ENCODE measurements around the gene SYCP1. TPM values are rescaled to one million over a fixed set of nuclear protein-coding genes. Genes with fewer than 3 reads are reported as not detected.
"Not testable (repeated sequence)": the region's sequence is repeated elsewhere in the genome, so short reads cannot be mapped to it uniquely, and the experiment has no call there.

The SYCP1 gene
- total RNA-seq = not detected

- H3K27me3 ChIP-seq = peaks cover 0 to 6% of the 10 kb centered on the region in 2 donors
- H3K4me3 ChIP-seq = no peak within 1 kb of the TSS
- no peaks in the 10 kb centered on the region for H3K9me3 ChIP-seq
- DNase-seq = no peak
- no peak for TF ChIP-seq CTCF (IDR thresholded peaks at IDR 0.05)
- no peak for TF ChIP-seq POLR2A (IDR thresholded peaks at IDR 0.05)
- no peak within 1 kb of the TSS for H3K27ac ChIP-seq
- H3K36me3 ChIP-seq = no peaks in the 10 kb centered on the region
- no peaks in the 10 kb centered on the region for H3K4me1 ChIP-seq
Measured at GRCh38 chr1:114854693-114855320, at the start of gene SYCP1. TSS of gene SYCP1 (plus strand) at chr1:114854863. CDS start at chr1:114855465, 602 bp downstream.

- Histone ChIP-seq H3K36me3 (no peaks in the 10 kb centered on the region), H3K4me1 (no peaks in the 10 kb centered on the region), H3K4me3 (no peak overlapping the region), H3K27me3 (no peaks in the 10 kb centered on the region), H3K9me3 (no peaks in the 10 kb centered on the region), H3K27ac (no peak overlapping the region)
- TF ChIP-seq CTCF (IDR thresholded peaks at IDR 0.05) (no peak), POLR2A (IDR thresholded peaks at IDR 0.05) (no peak)
- no peak for DNase-seq
Measured at GRCh38 chr1:114819869-114820268, 34.8 kb upstream of the SYCP1 start.

- Histone ChIP-seq H3K9me3 (no peaks in the 10 kb centered on the region), H3K27ac (no peak overlapping the region), H3K36me3 (no peaks in the 10 kb centered on the region), H3K27me3 (no peaks in the 10 kb centered on the region), H3K4me1 (no peaks in the 10 kb centered on the region), H3K4me3 (no peak overlapping the region)
- no peak for DNase-seq
- TF ChIP-seq CTCF (IDR thresholded peaks at IDR 0.05) (no peak), POLR2A (IDR thresholded peaks at IDR 0.05) (no peak)
Measured at GRCh38 chr1:114820392-114820791, 34.3 kb upstream of the SYCP1 start.

- no peak overlapping the region for H3K27ac ChIP-seq
- no peaks in the 10 kb centered on the region for H3K4me1 ChIP-seq
- no peak for TF ChIP-seq POLR2A (IDR thresholded peaks at IDR 0.05)
- no peak for TF ChIP-seq CTCF (IDR thresholded peaks at IDR 0.05)
- no peaks in the 10 kb centered on the region for H3K27me3 ChIP-seq
- no peaks in the 10 kb centered on the region for H3K36me3 ChIP-seq
- H3K4me3 ChIP-seq = no peak overlapping the region
- no peaks in the 10 kb centered on the region for H3K9me3 ChIP-seq
- DNase-seq = no peak
Measured at GRCh38 chr1:114821978-114822377, 32.7 kb upstream of the SYCP1 start.

- H3K9me3 ChIP-seq = no peaks in the 10 kb centered on the region
- TF ChIP-seq POLR2A (IDR thresholded peaks at IDR 0.05) = no peak
- TF ChIP-seq CTCF (IDR thresholded peaks at IDR 0.05) = no peak
- DNase-seq = no peak
- no peaks in the 10 kb centered on the region for H3K27me3 ChIP-seq
- H3K27ac ChIP-seq = no peak overlapping the region
- no peaks in the 10 kb centered on the region for H3K36me3 ChIP-seq
- H3K4me1 ChIP-seq = no peaks in the 10 kb centered on the region
- H3K4me3 ChIP-seq = no peak overlapping the region
Measured at GRCh38 chr1:114828251-114828650, 26.4 kb upstream of the SYCP1 start.

GRCh38 chr1:114830075-114830474 lies 24.6 kb upstream of the SYCP1 start:
- not testable (repeated sequence) for H3K4me3 ChIP-seq, H3K4me1 ChIP-seq, DNase-seq, H3K36me3 ChIP-seq, H3K27ac ChIP-seq, H3K9me3 ChIP-seq, H3K27me3 ChIP-seq
